Measurements from ENCODE around the gene FNIP2. TPM values are rescaled to one million over a fixed set of nuclear protein-coding genes. Genes with fewer than 3 reads are reported as not detected.

The FNIP2 gene
- total RNA-seq, 1 donor from 2014 or later: 56.0 TPM

DNA sequence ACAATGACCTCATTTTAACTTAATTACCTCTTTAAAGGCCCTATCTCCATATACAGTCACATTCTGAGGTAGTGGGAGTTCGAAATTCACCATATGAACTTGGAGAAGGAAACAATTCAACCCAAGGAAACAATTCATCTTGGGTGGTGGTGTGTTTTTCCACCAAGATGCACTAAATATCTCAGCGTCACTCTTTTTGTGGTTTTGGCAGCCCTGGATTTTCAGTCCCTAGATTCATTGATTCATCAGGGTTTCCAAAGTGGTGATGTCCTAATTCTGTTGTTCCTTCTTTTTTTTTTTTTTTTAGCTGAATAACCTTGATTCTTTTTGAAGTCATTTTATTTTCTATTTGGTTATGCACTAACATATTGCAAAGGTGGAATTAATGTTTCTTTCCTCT, 171.4 kb downstream of the FNIP2 start:
- Mint-ChIP-seq H3K27ac (no peak overlapping the region), H3K4me1 (ENCODE audit: low read depth) (no peaks in the 10 kb centered on the region), H3K4me3 (ENCODE audit: low read depth) (no peak overlapping the region), H3K9me3 (ENCODE audit: low read depth) (no peaks in the 10 kb centered on the region), H3K36me3 (ENCODE audit: insufficient read depth) (no peaks in the 10 kb centered on the region), H3K27me3 (no peaks in the 10 kb centered on the region)
- TF ChIP-seq, protein P1, sequence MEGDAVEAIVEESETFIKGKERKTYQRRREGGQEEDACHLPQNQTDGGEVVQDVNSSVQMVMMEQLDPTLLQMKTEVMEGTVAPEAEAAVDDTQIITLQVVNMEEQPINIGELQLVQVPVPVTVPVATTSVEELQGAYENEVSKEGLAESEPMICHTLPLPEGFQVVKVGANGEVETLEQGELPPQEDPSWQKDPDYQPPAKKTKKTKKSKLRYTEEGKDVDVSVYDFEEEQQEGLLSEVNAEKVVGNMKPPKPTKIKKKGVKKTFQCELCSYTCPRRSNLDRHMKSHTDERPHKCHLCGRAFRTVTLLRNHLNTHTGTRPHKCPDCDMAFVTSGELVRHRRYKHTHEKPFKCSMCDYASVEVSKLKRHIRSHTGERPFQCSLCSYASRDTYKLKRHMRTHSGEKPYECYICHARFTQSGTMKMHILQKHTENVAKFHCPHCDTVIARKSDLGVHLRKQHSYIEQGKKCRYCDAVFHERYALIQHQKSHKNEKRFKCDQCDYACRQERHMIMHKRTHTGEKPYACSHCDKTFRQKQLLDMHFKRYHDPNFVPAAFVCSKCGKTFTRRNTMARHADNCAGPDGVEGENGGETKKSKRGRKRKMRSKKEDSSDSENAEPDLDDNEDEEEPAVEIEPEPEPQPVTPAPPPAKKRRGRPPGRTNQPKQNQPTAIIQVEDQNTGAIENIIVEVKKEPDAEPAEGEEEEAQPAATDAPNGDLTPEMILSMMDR (IDR thresholded peaks at IDR 0.05; ENCODE audit: unreplicated experiment): no peak
- no peak for DNase-seq (ENCODE audit: low spot score, unreplicated experiment)

DNA sequence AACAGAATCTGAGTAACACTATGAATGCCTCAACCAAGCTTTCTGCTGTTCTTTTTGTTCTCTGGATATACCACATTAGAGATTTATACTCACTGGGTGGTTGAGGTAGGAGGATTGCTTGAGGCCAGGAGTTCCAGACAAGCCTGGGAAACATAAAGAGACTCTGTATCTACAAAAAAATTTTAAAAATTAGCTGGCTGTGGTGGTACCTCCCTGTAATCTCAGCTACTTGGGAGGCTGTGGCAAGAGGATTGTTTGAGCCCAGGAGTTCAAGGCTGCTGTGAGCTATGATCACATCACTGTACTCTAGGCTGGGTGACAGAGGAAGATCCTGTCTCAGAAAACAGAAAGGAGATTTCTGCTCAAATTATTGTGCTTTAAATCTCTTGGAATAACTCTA, 172.5 kb downstream of the FNIP2 start:
- TF ChIP-seq, protein P1 (IDR thresholded peaks at IDR 0.05; ENCODE audit: unreplicated experiment): no peak
- H3K4me3 Mint-ChIP-seq (ENCODE audit: low read depth): no peak overlapping the region
- no peak for DNase-seq (ENCODE audit: low spot score, unreplicated experiment)
- H3K27ac Mint-ChIP-seq: no peak overlapping the region
- H3K9me3 Mint-ChIP-seq (ENCODE audit: low read depth): no peaks in the 10 kb centered on the region
- no peaks in the 10 kb centered on the region for H3K4me1 Mint-ChIP-seq (ENCODE audit: low read depth)
- no peaks in the 10 kb centered on the region for H3K36me3 Mint-ChIP-seq (ENCODE audit: insufficient read depth)
- H3K27me3 Mint-ChIP-seq: no peaks in the 10 kb centered on the region

DNA sequence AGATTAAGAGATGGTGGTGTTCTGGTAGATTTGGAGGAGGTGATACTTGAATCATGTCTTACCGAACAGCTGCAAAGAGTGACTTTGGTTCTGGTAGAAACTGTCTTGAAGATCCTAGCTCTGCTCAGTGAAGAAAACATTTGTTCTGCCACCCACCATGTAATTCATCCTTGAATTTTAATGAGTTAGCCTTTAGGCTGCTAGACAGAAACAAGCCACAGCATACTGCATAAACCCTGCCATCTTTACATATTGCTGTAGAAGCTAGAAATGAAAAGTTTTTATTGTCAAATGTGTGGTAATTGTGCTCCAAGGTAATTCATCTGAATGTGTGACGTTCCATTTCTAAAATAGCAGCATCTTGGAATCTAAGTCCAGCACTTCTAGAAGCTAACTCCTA, 173.1 kb downstream of the FNIP2 start:
- TF ChIP-seq, protein P1 (IDR thresholded peaks at IDR 0.05; ENCODE audit: unreplicated experiment): no peak
- Mint-ChIP-seq H3K9me3 (ENCODE audit: low read depth) (no peaks in the 10 kb centered on the region), H3K27ac (no peak overlapping the region), H3K4me3 (ENCODE audit: low read depth) (no peak overlapping the region), H3K27me3 (no peaks in the 10 kb centered on the region), H3K36me3 (ENCODE audit: insufficient read depth) (no peaks in the 10 kb centered on the region), H3K4me1 (ENCODE audit: low read depth) (no peaks in the 10 kb centered on the region)
- no peak for DNase-seq (ENCODE audit: low spot score, unreplicated experiment)

DNA sequence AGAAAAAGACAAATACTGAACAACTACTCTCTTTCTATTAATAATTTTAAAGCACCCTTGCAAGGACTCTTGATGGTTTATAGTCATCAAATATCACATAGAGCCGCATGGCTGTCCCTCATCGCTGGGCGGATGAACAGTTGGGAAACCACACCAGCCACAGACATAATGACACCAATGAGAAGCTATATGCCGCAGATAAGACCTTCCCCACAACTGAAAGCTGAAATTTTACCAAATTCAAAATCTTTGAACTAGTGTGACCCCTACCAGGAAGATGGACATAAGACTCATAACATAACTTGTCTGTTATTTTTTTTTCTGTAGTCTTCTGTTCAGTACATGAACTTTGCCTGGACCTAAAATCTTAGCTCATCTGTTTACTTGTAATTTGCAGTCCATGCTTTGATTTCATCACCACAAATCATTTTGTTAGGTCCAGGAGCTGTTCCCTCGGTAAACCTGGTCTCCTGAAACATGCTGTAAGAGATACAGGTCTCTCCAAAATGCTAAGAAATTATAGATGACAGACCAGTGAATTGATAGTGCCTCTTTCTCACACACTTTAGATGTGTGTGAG, 176.8 kb downstream of the FNIP2 start:
- Mint-ChIP-seq H3K27me3 (no peaks in the 10 kb centered on the region), H3K4me1 (ENCODE audit: low read depth) (no peaks in the 10 kb centered on the region), H3K4me3 (ENCODE audit: low read depth) (no peak overlapping the region)

DNA sequence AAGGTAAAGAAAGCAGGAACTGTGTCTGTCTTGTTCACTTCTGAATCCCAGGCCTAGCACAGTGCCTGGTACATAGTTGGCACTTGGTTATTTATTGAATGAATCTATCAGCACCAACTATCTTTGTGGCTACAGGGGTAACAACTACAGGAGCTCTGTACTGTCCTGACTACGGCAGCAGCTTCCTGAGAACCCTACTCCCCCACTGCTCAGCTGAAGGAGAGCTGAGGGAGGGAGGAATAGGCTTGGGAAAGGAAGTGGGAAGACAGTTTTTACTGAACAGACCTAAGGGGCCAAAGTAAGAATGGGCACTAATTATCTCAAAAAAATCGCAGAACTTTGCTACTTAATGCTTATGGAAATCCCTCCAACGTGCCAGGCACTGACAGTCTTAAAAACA, 178.0 kb downstream of the FNIP2 start:
- no peaks in the 10 kb centered on the region for H3K4me1 Mint-ChIP-seq (ENCODE audit: low read depth)
- TF ChIP-seq, protein P1 (IDR thresholded peaks at IDR 0.05; ENCODE audit: unreplicated experiment): no peak
- H3K27ac Mint-ChIP-seq: no peak overlapping the region

More for the DNA sequence above, 176.8 kb downstream of the FNIP2 start:
- no peaks in the 10 kb centered on the region for H3K9me3 Mint-ChIP-seq (ENCODE audit: low read depth)
- TF ChIP-seq, protein P1 (IDR thresholded peaks at IDR 0.05; ENCODE audit: unreplicated experiment): no peak
- DNase-seq (ENCODE audit: low spot score, unreplicated experiment): no peak
- no peaks in the 10 kb centered on the region for H3K36me3 Mint-ChIP-seq (ENCODE audit: insufficient read depth)
- no peak overlapping the region for H3K27ac Mint-ChIP-seq

More for the DNA sequence above, 178.0 kb downstream of the FNIP2 start:
- no peak for DNase-seq (ENCODE audit: low spot score, unreplicated experiment)
- no peaks in the 10 kb centered on the region for H3K27me3 Mint-ChIP-seq
- H3K9me3 Mint-ChIP-seq (ENCODE audit: low read depth): peaks cover 4% of the 10 kb centered on the region
- H3K4me3 Mint-ChIP-seq (ENCODE audit: low read depth): no peak overlapping the region
- H3K36me3 Mint-ChIP-seq (ENCODE audit: insufficient read depth): peaks cover 3% of the 10 kb centered on the region
